Stimulated activated naive CD8-positive, alpha-beta T cell treated with anti-CD3 and anti-CD28 coated beads, Interleukin-15, Interleukin-2, amounts not matched to agents 100 U/mL and 50 U/mL, for 24 hours (primary cell): ENCODE results near the gene SYNGR3.
A peak's percentile ranks its signal among the peaks of the same experiment; 100 is the strongest.
"Not testable (repeated sequence)": the region's sequence is repeated elsewhere in the genome, so short reads cannot be mapped to it uniquely, and the experiment has no call there.

Experiments
- ATAC-seq: fragments of 150-1000 bp; cut with Tn5 transposase; one replicate; pipeline ENCODE4 v1.10.0; 2021
- DNase-seq: peaks from one replicate; pipeline ENCODE4 v3.0.0; 2021

The SYNGR3 gene

DNA sequence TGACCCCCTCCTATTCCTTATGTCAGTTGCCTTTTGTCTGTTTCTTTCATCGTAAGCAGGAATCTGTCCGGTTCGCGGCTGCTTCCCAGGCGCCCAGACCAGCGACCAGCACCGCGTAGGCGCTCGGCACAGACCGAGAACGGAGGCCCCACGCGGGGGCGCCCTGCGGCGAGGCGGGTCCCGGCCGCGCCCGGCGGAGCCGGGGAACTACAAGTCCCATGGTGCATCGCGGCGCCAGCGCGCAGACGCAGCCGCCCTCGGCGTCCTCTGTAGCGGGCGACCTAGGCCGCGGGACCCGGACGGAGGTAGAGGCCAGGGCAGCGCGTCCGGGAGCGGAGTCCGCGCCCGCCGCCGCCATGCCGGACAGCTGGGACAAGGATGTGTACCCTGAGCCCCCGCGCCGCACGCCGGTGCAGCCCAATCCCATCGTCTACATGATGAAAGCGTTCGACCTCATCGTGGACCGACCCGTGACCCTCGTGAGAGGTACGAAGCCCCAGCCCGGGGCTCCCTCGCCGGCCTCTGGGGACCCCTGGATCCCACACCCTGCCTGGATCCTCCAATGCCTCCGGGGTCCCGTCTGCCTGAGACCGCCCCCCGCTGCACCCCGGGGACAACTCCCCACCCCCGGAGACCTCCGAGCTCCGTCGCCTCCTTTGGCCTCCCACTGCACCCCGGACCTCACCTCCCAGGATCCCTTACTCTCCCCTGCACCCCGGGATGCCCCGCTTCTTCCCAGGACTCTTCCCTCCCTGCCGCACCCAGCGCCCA is 30.3 kb upstream of the SYNGR3 start, which contains the start of gene NDUFB10:
NDUFB10 (plus strand) TSS at position 270 of the 771 bp plus-strand sequence; CDS start at position 357, 87 bp downstream.
- ATAC-seq = peak; percentile 75
- DNase-seq = peak; percentile 97

DNA sequence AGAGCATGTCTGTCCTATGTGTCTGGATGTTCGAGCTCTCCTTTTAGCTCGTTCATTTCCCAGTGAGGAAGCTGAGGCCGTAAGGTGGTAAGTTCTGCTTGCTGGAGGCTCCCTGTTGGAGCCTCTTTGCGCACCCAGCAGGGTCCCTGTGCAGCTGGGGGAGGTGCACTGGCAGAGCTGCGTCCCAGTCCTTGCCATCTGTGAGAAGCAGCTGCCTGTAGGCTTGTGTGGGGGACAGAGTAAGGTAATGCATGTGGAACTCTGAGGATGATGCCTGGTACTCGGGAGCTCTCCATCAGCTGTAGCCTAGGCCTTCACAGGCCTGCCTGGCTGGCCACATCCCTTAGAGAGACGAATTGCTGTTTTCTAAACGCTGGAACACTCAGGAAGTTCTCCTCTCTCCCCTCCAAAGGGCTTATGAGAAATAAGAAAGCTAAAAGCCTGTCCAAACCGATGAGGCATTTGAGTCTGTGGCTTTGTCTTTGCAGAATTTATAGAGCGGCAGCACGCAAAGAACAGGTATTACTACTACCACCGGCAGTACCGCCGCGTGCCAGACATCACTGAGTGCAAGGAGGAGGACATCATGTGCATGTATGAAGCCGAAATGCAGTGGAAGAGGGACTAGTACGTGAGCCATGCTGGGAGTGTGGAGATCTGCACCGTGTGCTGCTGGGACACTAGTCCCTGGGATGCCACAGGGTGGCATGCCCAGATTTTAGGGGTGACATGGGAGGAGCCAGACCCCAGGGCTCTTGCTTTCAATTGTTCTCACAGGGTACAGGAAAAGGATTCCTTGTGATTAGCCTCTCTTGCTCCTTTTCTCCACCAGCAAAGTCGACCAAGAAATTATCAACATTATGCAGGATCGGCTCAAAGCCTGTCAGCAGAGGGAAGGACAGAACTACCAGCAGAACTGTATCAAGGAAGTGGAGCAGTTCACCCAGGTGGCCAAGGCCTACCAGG is 28.8 kb upstream of the SYNGR3 start:
- DNase-seq = peak; percentile 67

DNA sequence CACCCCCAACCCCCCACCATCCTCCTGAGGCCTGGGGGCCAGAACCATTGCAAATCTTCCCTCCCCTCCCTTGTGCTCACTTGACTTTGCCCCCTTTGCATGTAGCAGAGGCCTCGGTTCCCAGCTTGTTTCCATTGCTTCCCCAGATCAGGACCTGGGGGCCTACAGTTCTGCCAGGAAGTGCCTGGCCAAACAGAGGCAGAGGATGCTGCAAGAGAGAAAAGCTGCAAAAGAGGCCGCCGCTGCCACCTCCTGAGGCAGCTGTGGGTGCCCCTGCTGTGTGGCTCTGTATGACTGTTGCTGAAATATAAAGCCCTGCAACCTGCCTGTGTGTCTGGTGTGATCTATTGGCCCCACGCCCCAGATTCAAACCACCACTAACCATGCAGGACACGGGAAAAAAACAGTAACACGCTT is 28.1 kb upstream of the SYNGR3 start:
- ATAC-seq (no peak), DNase-seq (peak; percentile 49)

More for the DNA sequence above, 28.8 kb upstream of the SYNGR3 start:
- ATAC-seq = peak; percentile 21

DNA sequence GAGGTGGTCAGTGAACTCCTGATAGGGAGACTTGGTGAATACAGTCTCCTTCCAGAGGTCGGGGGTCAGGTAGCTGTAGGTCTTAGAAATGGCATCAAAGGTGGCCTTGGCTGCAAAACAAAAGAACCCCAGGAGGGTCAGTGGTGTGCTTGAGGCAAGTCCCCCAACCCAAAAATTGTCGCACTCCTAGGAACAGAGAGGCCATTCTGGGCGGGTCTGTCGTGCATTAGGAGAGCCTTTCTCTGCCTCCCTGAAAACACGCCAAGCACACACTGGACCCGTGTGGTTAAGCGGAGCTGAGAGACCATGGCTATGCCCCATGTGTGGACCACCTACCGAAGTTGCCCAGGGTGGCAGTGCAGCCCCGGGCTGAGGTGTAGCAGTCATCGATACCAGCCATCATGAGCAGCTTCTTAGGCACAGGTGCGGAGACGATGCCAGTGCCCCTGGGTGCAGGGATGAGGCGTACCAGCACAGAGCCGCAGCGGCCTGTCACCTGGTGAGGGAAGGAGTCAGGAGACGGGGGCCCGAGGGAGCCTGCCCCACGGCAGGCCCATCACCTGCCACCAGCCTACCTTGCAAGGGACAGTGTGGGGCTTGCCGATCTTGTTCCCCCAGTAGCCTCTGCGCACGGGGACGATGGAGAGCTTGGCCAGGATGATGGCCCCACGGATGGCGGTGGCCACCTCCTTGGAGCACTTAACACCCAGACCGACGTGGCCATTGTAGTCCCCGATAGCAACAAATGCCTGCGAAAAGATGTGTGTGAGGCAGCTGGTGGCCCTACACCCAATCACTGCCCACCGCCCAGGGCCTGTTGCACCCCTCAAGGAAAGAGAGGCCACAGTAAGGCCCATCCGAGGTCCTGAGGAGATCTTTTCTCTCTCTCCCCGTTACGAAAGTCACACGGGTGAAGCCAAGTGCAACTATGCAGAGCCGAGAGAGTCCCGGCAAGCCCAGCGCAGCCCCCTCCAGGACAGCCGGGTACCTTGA is 27.3 kb upstream of the SYNGR3 start:
- not testable (repeated sequence) for DNase-seq, ATAC-seq

DNA sequence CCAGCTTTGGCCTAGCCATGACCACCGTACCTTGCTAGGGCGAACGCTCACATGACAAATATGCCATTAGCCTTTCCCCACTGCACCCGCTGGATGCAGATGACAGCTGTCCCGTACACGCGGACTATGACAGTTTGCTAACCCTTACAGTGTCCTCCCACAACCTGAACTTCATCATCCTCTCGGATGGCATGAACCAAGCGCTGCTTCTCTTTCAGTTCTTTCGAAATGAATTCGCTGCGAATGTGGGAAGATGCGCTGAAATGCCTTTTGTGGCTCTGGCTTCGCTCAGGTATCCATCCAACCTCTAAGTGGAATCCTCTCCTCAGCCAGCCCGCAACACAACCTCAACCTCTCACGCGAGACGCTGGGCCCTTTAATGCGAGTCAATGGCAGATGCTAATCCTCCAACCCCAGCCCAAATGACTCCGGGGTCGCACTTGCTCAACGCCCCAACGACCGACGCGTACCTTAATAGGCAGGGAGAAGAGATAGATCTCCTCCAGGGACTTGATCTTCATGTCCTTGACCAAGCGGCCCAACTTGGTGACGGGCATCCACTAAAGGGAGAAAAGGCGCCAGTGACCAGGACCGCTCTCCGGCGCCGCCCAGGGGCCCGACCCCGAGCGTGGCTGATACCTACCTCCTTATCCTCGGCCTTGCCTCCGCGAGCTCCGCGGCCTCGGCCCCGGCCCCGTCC is 25.8 kb upstream of the SYNGR3 start:
- peak; percentile 0 for ATAC-seq
- DNase-seq = peak; percentile 43

DNA sequence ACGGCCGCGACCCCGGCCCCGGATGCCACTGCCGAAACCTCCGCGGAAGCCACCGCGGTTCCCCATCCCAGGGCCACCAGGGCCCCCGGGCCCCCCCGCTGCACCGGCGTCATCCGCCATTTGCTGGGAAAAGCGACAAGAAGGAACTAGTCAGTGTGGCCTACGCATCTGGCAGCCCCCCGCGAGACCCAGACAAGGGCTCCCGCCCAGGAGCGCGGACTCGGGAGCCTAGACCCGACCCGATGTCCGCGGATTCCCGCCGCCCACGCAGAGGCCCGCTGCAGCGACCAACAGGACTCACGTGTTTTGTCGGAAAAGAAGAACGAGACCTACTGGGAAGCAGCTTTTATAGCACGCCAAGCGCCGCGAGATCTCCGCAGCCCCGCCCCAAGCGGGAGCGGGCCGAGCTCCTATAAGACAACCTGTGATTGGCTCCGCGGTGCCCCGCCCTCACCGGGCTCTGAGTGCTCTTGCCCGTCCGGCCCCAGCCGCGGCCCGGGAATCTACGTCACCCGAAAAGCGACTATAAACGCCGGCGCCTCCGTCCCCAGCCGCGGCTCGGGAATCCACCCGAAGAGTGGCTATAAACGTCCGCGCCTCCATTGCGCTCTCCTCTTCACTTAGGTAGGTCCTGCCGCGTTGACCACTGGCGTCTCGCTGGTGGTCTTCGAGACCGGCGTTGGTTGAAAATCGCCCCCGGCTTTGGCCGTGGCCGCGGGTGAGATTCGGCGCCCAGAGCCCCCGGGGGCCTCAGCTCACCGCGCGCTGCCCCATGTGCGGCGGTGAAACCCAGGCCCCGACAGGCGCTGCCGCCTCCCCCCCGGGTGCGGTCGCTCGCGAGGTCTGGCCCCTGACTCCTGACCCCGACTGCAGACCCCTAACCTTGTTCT is 25.0 kb upstream of the SYNGR3 start, which contains the start of gene RPS2:
RPS2 (minus strand) TSS at position 321 of the 890 bp plus-strand sequence; CDS start at position 120, 201 bp downstream.
- ATAC-seq = peak; percentile 85
- peak; percentile 99 for DNase-seq

DNA sequence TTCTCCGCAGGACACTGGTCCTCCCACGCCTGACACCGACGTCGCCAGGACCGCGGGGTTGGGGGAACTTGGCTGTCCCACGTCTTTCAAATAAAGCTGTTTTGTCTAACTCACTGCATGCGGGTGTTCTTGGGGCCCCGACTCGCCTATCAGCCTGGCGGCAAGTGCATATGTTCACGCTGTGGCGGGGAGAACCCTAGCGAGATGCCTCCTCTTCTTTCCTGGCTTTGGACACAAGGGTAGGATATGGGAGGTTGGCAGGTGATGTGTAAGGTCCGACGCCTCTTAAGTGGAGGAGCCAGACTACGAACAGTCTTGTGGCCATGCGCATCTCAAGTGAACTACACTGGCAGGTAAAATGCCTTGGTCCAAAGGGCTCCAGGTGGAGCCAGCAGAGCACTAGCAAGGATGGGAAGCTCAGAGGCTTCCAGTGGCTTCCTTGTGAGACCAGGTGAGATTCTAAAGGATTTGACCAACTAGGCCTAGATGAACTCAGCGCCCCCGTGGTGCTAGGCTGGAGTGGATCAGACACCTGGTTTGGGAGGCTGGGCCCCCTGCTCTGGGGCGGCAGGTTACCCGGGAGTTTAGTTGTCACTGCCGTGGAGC is 24.3 kb upstream of the SYNGR3 start:
- peak; percentile 23 for DNase-seq

DNA sequence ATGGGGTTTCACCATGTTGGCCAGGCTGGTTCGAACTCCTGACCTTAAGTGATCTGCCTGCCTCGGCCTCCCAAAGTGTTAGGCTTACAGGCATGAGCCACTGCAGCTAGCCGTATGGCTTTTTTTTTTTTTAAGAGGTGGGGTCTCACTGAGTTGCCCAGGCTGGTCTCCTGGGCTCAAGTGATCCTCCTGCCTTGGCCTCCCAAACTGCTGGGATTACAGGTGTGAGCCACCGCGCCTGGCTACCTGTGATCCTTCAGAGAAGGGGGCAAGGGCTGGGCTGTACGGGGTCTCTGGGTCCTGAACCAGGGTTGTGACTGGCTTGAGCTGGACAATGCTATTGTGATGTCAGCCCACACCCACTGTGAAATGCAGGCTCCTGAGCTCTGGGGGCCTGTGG is 23.3 kb upstream of the SYNGR3 start, which contains the start of gene RNF151:
RNF151 (plus strand) TSS at position 397 of the 400 bp plus-strand sequence. CDS start 26 bp downstream, outside the sequence.
- DNase-seq = no peak
- no peak for ATAC-seq

More for the DNA sequence above, 24.3 kb upstream of the SYNGR3 start:
- ATAC-seq = no peak

DNA sequence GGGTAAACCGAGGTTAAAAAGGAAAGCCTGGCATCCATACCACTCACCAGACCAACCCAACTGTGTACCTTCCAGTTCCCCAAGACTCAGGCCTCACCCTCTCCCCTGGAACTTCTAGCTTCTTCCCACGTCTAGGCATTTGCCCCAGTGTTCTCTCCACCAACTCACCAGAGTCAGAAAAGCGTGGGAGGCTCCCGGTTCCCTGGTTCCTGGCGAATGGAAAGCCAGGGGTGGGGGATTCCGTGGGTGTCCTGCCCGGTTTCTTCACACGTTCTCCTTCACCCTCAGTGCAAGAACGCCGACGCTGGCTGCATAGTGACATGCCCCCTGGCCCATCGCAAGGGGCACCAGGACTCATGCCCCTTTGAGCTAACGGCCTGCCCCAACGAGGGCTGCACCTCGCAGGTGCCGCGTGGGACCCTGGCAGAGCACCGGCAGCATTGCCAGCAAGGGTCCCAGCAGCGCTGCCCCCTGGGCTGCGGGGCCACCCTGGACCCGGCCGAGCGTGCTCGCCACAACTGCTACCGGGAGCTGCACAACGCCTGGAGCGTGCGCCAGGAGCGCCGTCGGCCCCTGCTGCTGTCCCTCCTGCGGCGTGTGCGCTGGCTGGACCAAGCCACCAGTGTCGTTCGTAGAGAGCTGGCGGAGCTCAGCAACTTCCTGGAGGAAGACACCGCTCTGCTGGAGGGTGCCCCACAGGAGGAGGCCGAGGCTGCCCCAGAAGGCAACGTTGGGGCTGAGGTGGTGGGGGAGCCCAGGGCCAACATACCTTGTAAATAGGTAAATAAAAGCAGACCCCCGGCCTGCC is 21.4 kb upstream of the SYNGR3 start:
- ATAC-seq (no peak), DNase-seq (no peak)

DNA sequence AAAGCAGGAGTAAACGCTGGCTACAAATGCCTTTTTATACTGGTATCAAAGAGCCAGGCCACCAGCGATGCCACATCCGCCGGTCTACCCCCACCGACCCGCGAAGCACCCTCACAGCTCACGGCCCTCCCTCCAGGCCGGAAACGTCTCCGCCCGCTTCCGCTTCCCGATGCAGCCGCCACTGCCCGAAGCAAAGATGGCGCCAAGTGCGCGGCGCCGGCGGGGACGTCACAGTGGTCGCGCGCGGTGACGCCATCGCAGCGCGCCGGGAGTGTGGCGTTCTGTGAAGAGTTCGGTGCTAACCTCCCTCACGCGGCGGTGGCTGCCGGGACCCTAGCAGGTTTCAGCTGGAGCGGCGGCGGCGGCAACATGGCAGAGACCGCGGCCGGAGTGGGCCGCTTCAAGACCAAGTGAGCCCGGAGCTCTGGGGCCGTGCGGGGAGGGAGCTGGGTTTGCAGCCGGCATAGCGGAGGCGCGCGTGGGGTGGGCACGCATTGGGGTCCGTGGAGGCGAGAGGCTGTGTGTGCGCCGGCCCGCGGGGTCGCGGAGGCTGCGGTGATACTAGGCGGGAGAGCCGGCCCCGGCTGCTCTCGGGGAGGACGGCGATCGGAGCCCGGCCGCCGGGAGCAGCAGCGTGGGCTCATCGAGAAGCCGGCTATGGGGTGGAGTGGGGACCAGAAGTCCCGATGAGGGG is 17.8 kb upstream of the SYNGR3 start, which contains the start of gene TBL3:
TBL3 (plus strand) TSS at position 258 of the 694 bp plus-strand sequence; CDS start at position 370, 112 bp downstream.
- DNase-seq = peak; percentile 98
- peak; percentile 94 for ATAC-seq

DNA sequence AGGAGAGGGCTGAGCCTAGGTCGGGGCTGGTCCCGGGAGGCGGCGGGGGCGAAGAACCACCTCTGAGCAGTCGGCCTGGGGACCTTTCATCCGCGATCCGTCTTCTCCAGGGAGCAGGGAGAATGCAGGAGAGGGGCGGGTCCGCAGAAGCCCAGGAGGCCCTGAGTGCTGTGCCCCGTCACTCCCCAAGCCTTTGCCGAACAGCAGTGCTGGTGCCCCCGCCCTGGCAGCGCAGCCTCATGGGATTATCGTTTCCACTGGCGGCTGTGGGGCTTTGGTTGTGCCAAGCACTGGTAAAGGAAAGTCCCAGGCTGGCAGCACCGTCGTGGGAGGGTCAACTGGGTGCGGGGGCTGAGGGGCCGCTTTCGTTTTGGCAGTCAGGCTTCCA is 17.3 kb upstream of the SYNGR3 start:
- DNase-seq (peak; percentile 30), ATAC-seq (no peak)

DNA sequence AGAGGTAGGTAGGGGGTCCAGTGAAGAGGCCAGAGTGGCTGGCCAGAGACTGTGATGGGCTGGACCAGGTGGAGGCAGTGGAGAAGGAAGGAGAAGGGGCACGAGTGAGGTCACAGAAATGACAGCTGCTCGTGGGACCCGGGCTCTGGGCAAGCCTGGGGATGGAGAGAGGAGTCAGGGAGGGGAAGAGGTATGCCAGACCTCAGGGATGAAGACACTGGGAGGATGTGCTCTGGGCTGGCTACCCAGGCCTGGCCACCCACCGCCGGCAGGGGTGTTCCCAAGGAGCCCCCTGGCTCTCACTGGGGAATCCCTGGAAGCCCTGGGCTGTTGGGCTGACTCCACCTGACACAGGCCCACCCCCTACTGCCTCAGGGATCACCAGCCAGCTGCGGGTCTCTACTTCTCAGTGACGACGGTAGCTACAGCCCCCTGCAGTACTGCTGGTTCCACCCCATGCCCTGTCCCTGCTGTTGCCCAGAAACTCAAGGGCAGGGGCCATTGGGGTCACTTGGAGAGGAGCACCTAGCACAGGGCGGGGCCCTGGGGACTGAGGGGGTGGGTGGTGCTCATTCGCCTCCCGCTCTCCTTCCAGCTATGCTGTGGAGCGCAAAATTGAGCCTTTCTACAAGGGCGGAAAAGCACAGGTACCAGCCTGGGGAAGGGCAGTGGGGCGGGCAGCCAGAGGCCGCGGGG is 16.2 kb upstream of the SYNGR3 start:
- ATAC-seq (no peak), DNase-seq (no peak)

DNA sequence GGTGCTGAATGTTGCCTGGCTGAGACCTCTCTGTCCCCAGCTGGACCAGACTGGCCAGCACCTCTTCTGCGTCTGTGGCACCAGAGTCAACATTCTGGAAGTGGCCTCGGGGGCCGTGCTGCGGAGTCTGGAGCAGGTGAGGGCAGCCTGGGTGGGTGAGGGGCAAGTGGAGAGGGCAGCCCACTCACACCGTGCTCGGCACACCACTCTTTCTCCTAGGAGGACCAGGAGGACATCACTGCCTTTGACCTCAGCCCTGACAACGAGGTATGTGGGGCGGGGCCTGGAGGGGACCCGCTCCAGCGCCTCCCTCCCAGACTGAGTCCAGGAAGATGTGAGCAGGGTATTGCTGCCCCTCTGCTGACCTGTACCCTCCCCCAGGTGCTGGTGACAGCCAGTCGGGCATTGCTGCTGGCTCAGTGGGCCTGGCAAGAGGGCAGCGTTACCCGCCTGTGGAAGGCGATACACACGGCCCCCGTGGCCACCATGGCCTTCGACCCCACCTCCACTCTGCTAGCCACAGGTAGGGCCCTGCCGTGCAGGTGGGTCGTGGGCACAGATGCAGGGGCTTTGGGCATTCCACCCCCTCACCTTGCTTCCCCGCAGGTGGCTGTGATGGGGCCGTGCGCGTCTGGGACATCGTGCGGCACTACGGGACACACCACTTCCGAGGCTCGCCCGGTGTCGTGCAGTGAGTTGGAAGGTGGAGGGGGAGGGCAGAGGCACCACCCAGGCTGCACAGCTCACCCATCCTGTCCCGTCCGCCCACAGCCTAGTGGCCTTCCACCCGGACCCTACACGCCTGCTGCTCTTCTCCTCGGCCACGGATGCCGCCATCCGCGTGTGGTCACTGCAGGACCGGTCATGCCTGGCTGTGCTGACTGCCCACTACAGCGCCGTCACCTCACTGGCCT is 15.4 kb upstream of the SYNGR3 start:
- ATAC-seq (no peak), DNase-seq (no peak)

DNA sequence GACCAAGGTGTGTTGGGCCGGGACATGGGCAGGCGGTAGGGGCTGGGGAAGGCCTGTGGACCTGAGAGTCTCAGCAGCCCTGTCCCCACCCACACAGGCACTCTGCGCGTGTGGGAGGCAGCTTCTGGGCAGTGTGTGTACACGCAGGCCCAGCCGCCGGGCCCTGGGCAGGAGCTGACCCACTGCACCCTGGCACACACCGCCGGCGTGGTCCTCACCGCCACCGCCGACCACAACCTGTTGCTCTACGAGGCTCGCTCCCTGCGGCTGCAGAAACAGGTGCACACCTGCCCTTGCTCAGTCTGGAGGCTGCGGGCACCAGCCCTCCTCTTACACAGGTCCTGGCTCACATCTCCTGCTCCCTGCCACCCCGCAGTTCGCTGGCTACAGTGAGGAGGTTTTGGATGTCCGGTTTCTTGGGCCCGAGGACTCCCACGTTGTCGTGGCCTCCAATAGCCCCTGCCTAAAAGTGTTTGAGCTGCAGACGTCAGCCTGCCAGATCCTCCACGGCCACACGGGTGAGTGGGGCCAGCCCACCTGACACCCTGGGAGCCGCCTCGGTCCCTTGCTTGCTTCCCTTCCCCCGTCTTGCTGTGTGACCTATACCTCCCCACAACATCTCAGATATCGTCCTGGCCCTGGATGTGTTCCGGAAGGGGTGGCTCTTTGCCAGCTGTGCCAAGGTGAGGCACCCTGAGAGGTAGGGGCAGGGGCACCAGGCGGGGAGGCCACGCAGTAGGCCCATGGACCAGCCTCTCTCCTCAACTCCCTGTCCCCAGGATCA is 14.1 kb upstream of the SYNGR3 start:
- ATAC-seq (no peak), DNase-seq (no peak)

DNA sequence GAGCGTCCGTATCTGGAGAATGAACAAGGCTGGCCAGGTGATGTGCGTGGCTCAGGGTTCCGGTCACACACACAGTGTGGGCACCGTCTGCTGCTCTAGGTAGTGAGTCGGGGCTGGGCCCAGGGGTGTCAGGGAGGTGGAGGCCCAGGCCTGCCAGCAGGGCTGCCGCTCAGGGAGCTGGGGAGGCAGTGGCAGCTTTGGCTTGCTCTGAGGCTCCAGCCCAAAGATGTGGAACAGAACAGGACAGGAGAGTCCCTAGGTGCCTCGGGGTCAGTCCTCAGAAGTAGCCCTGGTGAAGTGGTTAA is 13.6 kb upstream of the SYNGR3 start:
- no peak for ATAC-seq
- DNase-seq = no peak
